NCI-H2196 (cell line): Measurements from ENCODE around the gene LPAR1.

Source experiments
- DNase-seq: peaks from one replicate; lab custom pipeline; 2025; ENCODE audit not compliant: unreplicated experiment; lab: John Stamatoyannopoulos, UW

Gene LPAR1

DNA sequence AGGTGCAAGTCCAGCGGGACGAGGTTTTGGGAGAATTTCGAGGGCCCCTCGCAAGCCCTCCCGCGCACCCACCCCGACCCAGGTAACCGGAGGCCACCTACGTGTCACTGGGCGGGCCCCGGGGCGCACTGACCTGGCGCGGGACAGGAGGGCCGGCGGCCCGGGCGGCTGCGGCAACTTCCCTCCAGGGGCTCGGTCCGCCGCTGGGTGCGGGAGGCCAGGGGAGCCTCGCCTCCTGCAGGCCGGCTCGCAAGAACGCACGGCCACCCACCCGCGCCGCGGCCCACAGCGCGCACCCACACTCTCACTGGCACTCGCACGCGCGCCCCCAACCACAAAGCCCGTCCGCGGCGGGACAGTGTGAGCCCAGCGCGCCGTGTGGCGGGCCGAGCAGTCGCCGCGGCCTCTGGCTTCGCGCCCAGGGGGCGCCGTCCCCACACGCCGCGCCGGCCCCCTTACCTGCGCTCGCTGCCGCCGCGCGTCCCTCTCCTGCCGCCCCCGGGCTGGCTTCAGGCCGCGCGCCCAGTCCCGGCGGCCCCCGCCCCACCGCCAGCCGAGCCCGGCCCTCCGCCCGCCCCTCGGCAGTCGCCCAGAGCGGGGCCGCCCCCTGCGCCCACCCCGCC lies 451 bp downstream of the LPAR1 start:
- peak; percentile 23 for DNase-seq

DNA sequence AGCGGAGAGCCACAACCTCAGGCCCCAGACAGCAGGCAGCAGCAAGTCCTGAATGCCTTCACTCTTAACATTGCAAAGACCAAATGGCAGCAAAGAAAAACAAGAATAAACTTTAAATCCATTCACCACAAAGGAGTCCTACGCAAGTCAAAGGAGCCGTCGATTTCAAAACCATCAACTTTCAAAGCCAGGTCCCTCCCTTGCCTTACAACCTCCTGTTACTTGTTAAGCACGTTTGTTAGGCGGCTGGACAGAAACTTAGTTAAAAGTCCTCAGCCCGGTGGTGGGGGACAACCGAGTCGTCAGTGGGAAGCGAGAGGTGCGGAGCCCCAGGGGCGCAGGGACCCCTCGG lies 938 bp downstream of the LPAR1 start:
- no peak for DNase-seq

- DNase-seq = no peak
These were observed 1.3 kb downstream of the LPAR1 start for GRCh38 chr9:111036946-111037345.

DNA sequence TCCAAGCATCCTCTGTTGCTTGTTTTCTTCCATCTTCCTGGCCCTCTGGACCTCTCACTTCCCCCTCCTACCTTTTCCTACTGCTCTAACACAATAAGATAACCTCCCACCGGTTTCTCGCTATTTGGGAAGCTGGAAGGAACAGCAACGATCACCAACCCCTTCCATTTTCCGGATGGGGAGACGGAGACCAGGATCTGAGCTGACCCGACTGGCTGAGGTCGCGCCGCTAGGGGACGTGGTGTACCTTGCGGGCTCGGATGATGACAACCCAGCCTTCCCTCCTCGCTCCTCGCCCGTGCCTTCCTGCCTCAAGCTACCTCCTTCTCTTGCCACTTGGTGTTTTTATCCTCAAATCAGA lies 1.9 kb downstream of the LPAR1 start:
- peak; percentile 11 for DNase-seq

DNA sequence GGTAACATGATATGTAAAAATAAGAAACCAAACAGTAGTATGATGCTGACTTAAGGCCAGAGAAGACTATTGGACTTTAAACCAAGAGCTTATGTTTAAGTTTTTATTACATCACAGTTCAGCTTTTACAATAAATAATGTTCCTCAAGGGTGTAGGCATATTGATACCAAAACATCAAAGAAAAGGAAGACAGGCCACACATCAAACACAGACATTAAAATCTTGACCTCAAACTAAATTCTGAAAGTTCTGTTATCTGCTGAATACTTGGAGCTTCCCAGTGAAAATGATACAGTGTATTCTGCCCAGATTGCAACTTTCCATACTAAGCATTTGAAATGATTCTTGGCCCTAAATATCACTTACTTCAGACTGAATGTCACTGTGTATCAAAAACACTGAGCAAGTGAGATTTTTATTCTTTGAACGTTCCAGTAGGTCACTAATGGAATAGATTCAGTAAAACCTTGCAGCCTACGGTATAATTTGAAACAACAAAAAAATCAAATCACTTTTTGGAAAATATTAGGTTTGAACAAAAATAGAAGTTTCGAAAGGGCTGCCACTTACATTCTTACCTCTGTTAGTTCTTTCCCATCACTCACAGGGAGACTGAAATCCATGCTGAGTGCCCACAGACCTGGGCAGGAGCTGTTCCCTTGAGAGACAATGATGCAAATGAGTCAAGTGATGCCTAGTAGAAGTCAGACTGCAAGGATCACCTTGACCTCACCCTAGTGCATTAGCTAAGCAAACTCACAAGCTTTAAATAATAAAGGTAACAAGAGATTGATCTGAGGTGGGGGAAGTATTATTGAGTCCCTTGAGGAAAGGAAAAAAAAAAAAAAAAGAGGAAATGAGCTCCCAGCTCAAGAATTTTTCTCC lies 2.5 kb downstream of the LPAR1 start:
- no peak for DNase-seq

DNA sequence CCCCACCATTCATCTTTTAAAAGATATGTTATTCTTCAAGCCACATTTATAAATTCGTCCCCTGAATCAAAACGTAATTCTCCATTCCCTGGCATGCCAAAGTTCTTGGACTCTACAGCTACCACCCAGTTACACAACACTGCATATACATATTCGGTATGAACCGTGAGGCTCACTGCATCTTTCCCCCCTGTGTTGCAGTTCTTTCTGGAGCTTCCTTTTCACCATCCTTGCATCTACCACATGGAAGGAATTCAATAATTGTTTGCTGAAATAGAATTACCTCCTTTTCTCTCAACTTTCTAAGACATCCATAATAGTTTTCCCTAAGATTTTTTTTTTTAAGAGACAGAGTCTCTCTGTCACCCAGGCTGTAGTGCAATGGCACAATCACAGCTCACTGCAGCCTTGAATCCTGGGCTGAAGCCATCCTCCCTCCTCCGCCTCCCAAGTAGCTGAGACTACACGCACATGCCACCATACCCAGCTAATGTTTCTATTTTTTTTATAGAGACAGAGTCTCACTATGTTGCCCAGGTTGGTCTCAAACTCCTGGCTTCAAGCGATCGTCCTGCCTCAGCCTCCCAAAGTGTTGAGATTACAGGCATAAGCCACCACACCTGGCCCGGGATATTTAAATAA lies 3.3 kb downstream of the LPAR1 start:
- DNase-seq = no peak

- no peak for DNase-seq
These were observed 3.9 kb downstream of the LPAR1 start for GRCh38 chr9:111034170-111034897.

DNA sequence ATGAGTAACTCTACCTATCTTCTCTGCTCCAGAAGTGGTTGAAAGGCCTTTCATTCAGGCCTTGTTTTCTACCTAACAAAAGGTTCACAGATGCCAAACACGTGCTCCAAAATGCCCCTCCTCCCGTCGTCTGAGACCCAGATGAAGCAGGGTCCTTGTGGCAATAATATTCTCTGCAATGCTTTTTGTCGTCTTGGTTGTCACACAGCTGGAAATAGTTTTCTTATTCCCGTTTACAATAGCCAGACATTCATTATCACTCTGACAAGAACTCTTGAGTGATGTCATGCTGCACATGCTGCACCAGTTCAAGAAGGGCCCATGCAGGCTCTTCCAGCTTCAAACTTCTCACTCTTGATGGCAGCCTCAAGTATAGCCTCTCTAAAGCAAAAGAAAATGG lies 7.8 kb downstream of the LPAR1 start:
- no peak for DNase-seq

GRCh38 chr9:111029260-111029659 lies 9.0 kb downstream of the LPAR1 start:
- DNase-seq = no peak

DNA sequence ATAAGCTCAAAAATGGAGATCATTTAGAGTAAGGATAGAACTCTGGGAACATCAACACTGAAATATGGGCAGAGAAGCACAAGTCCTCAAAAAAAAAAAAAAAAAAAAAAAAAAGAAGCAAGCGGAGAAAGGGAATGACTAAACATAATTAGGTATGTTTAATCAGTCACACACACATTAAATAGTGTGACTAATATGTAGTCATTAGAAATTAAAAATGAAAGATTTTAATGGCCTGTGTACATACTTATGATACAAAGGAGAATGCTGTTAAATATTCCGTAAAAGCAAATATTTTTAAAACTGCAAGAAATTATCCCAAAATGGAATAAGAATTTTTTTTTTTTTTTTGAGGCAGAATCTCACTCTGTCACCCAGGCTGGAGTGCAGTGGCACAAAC lies 10.5 kb downstream of the LPAR1 start:
- DNase-seq = no peak

GRCh38 chr9:111023128-111023527 lies 15.1 kb downstream of the LPAR1 start:
- no peak for DNase-seq

GRCh38 chr9:111020594-111020993 lies 17.7 kb downstream of the LPAR1 start:
- no peak for DNase-seq

DNA sequence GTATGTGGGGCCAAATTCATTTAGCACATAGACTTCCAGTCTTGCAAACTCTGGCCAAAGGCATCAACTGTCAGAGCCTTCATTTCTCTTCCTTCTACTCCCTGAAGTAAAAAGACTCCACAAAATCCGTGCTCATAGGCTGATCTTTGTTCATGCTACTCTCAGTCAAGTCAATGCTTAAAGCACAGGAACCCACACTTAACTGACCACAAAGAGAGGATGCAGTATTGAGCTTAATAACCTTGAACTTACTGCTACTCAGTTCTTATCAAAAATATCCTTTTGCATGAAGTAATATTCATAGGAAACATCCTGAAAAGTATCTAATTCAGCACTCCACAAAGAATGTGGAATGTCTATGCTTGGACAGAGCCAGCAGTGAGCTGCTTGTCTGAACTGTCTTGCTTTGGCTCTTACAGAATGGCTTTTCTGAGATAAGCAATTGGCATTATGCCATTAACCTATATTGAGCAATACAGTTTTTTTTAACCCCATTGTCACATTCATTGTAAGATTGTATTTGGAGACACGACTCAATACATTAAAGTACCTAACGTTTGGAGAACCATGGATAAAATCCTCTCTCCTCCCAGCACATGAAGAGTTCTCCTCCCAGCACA lies 21.7 kb downstream of the LPAR1 start:
- DNase-seq = peak; percentile 27

DNA sequence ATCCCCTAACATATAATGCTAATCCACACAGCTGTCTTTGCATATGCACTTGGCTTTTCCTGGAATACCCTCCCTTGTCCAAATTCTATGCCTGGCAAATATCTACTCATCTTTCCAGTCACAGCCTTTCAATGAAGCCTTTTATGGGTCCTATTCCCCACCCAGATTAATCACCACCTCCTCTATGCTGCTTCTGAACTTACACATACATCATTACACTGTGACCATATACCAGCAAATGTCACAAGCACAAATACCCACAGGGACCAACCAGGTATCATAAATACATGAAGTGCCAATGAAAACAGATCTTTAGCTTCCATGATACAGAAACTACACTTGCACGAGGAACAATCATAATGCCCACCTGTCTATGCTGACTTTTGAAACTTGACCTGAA lies 22.3 kb downstream of the LPAR1 start:
- DNase-seq = peak; percentile 57

GRCh38 chr9:111013707-111014106 lies 24.6 kb downstream of the LPAR1 start:
- DNase-seq = no peak

DNA sequence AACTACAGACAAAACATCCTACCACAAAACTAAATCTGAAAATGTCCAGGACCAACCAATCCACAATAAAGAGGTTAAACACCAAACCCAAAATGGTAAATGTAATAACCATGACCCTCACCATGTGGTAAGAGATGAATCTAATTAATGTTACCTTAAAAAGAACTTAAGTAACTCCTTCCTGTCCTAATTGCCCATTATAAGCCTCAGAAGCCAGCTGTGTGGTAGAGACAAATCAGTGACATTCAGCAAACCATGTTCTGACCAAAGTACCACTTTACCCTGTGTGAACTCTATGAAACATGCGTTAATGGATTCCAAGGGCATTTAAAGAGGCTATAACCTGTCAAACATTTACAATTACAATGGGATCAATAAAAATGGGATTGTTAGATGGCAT lies 25.0 kb downstream of the LPAR1 start:
- no peak for DNase-seq

DNA sequence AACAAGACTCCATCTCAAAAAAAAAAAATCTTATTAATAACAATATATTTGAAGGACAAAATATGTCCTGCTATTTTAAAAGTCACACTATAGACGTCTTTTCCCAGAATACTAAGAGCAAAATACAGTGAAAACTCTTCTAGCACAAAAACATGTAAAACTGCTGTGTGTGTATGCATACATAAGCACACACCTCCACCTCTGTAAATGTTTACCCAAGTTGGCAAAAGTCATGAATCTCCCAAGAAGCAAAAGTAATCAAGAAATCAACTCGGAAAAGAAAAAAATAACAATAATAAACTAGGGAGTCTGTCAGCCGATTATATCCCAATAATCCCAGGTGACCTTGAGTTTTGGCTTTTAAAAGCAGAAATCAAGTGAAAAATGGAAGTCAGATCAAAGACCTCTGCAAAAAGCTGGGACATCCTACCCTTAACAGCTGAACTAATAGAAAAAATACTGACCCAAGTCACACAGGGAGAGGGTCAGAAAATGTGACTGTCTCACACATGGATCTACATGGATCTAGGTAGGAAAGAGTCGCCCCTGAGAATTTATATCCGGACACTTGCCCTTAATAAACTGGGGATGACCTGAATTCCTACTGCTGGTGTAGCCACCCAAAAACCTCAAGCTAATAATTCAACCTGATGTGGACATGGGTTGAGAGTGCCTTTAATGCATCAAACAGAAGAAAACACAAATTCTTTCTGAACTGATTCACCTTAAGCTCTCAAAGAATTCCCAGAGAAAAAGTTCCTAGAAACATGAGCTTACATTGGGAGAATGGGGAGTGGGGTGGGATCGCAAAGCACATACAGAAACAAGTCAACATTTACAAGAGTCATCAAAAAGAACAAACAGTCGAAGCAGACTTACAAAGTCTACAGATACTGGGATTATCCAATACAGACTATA lies 29.9 kb downstream of the LPAR1 start:
- DNase-seq = no peak

- DNase-seq = no peak
These were observed 32.4 kb downstream of the LPAR1 start for GRCh38 chr9:111005746-111006470.

DNA sequence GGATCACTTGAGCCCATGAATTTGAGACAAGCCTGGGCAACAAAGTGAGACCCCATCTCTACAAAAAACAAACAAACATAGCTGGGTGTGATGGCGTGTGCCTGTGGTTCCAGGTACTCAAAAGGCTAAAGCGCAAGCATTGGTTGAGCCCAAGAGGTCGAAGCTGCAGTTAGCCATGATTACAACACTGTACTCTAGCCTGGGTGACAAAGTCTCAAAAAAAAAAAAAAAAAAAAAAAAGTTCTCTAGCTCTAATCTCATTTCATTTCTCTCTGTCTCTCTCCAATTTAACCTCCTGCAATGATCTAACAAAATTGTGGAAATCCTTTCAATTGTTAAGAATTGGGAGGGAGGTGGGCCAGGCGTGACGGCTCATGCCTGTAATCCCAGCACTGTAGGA lies 33.3 kb downstream of the LPAR1 start:
- DNase-seq = no peak
